Kidney epithelial cell (primary cell): ENCODE data around the gene DUSP23. TPM values are rescaled to one million over a fixed set of nuclear protein-coding genes. Genes with fewer than 3 reads are reported as not detected.

Source experiments
- DNase-seq: peaks from one replicate; pipeline ENCODE4 v3.0.0-alpha.2; 2010; ENCODE audit warnings: low read depth
- H3K27me3 ChIP-seq: 2 replicates; pipeline ENCODE4 v1.6.0; 2011; ENCODE audit warnings: low read length; ENCODE audit not compliant: control insufficient read depth, insufficient read depth
- H3K36me3 ChIP-seq: 2 replicates; pipeline ENCODE4 v1.5.1; 2011; ENCODE audit warnings: low read length; ENCODE audit not compliant: control insufficient read depth, insufficient read depth
- H3K4me3 ChIP-seq: 2 replicates; pipeline ENCODE4 v1.5.1; 2011; ENCODE audit warnings: low read depth, mild to moderate bottlenecking, control low read depth, low read length
- CTCF ChIP-seq: IDR thresholded peaks from 2 replicates; pipeline ENCODE4 v1.5.1; 2011; ENCODE audit warnings: mild to moderate bottlenecking, moderate library complexity, low read length, control low read depth, inconsistent platforms; ENCODE audit not compliant: insufficient read depth, poor library complexity, severe bottlenecking
- total RNA-seq: library from RNA; depleted of rRNA; stranded (reverse); fragments of >200 nt; gene quantifications from 2 replicates; pipeline ENCODE4 v1.2.3, GENCODE V29; 2015

DUSP23 gene
- total RNA-seq, 1 donor from 2014 or later = 67.3 TPM

GRCh38 chr1:159829822-159830465, 49.2 kb downstream of the DUSP23 start:
- no peaks in the 10 kb centered on the region for H3K27me3 ChIP-seq
- no peak for TF ChIP-seq CTCF
- no peaks in the 10 kb centered on the region for H3K36me3 ChIP-seq
- H3K4me3 ChIP-seq = no peak overlapping the region
- no peak for DNase-seq

GRCh38 chr1:159830722-159831121, 50.0 kb downstream of the DUSP23 start:
- Histone ChIP-seq H3K4me3 (no peak overlapping the region), H3K27me3 (no peaks in the 10 kb centered on the region), H3K36me3 (no peaks in the 10 kb centered on the region)
- TF ChIP-seq CTCF = no peak
- no peak for DNase-seq

DNA sequence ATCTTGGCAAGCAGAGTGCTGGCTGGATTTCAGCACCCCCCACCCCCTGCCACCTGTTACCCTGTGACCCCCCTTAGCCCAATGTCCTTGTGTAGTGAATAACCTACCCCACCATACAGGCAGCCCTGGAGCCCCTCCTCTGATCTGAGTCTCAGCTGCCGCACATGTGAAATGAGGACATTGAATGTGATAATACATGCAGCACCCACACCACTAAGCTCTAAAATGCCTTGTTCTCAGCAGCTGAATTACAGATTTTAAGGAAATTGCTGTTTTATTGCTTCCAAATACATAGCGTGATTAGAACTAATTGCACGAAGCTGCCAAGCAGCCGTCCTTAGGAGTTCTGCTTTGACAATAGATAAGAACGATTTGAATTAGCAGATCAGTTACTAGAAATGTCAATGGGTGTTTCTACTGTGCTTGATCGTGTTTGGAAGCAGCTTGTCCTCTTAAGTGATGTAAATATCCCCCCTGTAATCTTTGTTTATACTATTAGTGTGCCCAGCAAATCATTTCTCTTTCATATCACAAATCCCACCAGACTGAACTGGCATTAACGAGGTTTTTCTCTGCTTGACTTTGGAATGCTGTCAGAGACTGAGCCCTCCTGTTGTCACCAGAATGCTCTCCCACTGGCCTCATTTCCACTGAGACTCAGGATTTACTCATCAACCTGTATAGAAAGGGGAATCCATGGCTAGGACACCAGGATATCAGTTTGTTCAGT, 50.8 kb downstream of the DUSP23 start:
- Histone ChIP-seq H3K27me3 (no peaks in the 10 kb centered on the region), H3K4me3 (no peak overlapping the region), H3K36me3 (no peaks in the 10 kb centered on the region)
- no peak for TF ChIP-seq CTCF
- DNase-seq = no peak

Other genes with a start within 250 kb of the DUSP23 start
- not detected in 2 replicates for gene OR10J5, start 245.0 kb upstream of the DUSP23 start, total RNA-seq
- gene APCS, start 193.1 kb upstream of the DUSP23 start, total RNA-seq = not detected in 2 replicates
- gene CRP, start 66.4 kb upstream of the DUSP23 start, total RNA-seq = not detected in 2 replicates
- gene FCRL6, start 21.4 kb downstream of the DUSP23 start, total RNA-seq = not detected in 2 replicates
- 0.04 and 0.14 TPM in 2 replicates for gene SLAMF8, start 45.9 kb downstream of the DUSP23 start, total RNA-seq
- 0.07 TPM in 1 of 2 replicates, not detected in the other for gene VSIG8, start 81.7 kb downstream of the DUSP23 start, total RNA-seq
- gene CFAP45, start 119.2 kb downstream of the DUSP23 start, total RNA-seq = 0.21 and 2.0 TPM in 2 replicates
- gene TAGLN2, start 144.5 kb downstream of the DUSP23 start, total RNA-seq = 700 and 719 TPM in 2 replicates
- gene IGSF9, start 164.7 kb downstream of the DUSP23 start, total RNA-seq = 1.7 and 1.9 TPM in 2 replicates
- not detected in 2 replicates for gene SLAMF9, start 173.3 kb downstream of the DUSP23 start, total RNA-seq